CD4-positive, alpha-beta T cell treated with Interleukin-6 at 100 ng/mL for 8 hours (primary cell): ENCODE results near the gene SPRYD3.
"Not testable (repeated sequence)": the region's sequence is repeated elsewhere in the genome, so short reads cannot be mapped to it uniquely, and the experiment has no call there.

Source experiments
- DNase-seq: peaks from one replicate; pipeline ENCODE4 v3.0.0-alpha.2; 2020; ENCODE audit warnings: mixed read lengths, low spot score

SPRYD3 gene

DNA sequence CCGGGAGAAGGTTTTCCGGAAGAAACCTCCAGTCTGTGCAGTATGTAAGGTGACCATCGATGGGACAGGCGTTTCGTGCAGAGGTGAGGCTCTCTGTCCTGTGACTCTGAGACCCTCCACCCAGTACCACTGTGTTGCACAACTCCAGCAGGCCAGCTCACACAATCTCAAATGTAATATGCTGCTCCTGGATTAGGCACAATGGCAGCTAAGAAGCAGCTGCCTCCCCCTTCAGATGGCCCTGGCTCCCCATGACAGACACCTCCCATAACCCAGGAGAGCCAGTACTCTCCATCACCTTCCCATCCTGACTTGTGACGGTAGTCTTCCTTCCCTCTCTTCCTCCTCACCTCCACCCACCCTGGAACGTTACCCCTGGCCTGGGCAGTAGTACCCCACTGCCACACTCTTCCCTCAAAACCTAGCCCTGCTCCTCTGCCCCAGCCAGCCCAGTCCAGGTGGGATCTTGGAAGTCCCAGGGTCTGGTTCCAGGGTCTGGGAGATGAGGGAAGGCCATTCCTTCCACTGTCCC is 27.2 kb downstream of the SPRYD3 start:
- DNase-seq = no peak

DNA sequence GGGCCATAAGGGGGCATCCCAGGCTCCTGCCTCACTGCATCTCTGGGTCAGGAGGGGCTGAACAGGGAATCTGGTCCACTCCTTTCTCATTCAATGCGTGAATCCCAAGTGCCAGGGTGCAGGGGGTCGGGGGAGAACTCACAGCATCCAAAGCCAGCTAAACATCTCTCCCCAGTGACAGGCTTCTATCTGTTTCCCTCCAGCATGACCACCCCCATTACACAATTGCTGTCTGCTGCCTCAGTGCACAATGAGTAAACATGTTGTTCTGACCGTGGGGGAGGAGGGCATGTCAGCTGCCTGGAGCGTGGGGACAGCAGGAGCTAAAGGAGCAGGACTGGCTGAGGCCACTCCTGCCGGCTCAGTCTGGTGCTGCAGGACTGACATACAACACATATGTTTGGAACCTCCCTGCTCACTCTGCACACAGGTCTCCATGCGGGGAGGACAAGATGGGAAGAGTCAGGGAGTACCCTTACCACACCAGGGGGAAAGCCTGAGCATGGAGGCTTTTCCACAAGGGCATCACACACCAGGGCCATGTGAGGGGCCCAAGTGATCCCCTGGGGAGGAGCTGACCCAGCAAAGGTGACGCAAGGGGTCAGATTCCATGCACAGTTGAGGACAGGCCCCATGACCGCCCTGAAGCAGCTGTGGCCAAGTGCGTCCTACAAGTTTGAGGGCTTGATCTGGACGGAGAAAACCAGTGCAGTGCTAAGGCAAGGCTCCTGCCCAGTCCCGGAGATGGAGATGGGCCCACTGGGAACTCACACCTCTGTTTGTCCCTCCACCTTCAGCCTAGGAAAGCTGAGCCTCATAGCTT is 27.9 kb downstream of the SPRYD3 start:
- no peak for DNase-seq

DNA sequence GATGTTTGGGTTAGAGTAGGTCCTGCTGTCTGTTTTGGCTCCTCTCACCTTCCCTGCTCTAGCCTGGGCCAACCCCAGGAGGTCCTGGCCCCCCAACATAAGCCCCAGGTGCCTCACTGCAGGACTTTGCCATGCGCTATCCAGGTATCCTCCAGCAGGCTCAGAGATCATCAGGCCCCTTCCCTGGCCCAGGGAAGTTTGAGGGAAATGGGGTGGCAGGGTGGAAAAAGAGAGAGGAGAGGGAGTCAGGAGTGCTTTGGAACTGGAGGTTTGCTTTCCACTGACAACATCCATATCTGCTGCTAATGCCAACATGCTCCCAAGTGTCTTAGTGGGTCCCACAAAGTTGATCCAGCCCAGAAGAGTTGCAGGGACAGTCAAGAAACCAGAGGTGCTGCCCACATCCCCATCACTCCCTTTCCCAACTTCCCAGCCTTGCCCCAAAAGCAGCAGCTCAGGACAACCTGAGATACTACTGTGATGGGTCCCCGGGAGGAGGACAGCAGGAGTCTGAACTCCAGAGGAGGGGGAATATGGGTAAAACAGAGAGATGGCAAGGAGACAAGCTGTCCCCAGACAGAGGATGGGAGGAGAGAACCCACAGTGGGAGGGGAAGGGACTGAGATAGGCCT is 28.6 kb downstream of the SPRYD3 start:
- no peak for DNase-seq

DNA sequence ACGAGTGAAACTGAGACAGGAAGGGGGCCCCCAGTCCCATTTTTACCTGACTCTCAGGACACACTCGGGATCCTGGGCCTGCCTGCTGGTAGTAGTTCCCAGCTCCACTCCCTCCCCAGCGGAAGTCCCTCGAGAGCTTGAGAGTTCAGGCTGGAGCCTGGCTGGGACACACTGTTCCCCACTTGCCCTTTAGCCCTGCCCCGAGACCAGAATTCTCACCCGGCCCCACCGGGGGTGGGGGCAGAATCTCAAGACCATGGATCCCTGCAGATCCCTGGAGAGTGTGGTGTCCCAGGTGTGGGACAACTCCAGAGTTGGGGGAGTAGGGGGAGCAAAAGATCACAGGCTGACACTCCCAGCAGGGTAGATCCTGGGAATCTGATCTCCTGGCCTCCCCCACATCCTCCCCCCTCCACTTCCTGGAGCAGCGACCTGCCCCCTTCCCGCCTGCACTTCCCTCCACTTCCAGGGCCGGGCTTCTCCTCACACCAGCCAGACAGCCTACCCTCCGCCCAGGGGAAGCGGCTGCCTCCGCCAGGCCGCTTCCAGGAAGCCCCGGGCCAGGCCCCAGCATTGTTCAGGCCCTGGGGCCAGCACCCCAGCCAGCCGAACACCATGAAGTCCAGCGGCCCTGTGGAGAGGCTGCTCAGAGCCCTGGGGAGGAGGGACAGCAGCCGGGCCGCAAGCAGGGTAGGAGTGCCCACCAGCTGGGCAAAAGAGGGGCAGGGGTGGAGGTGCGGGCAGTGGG is 29.4 kb downstream of the SPRYD3 start, which contains the start of gene TNS2:
Gene TNS2 (plus strand): TSS at position 495 of the 748 bp plus-strand sequence. CDS start 121 bp downstream, at position 616.
- DNase-seq = no peak

DNA sequence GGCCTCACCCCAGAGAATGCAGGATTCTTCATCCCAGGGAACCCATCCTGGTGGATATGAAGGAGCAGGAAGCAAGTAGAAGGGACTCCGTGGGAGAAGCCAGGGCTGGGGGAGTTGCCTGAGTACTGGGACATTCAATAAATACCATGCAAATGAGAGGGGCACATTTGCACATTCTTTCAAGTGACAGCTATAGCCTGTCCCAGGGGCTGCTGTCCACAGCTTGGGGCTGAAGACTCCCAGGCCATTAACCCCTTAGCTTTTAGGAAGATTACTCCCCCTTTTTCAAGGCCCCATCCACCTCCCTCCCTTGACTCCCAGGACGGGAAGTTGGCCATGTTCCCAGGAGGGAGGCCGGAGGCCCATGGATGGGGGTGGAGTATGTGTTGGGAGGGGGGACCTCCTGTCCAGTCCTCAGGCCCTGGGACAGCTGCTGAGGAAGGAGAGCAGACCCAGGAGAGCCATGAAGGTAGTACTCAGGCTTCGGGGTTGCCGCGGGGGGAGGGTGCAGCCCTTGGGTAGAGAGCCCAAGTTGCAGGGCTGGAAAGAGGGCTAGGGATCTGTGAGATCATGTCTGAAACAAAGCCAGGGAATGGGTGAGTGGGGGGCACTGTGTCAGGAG is 30.3 kb downstream of the SPRYD3 start:
- DNase-seq = no peak

DNA sequence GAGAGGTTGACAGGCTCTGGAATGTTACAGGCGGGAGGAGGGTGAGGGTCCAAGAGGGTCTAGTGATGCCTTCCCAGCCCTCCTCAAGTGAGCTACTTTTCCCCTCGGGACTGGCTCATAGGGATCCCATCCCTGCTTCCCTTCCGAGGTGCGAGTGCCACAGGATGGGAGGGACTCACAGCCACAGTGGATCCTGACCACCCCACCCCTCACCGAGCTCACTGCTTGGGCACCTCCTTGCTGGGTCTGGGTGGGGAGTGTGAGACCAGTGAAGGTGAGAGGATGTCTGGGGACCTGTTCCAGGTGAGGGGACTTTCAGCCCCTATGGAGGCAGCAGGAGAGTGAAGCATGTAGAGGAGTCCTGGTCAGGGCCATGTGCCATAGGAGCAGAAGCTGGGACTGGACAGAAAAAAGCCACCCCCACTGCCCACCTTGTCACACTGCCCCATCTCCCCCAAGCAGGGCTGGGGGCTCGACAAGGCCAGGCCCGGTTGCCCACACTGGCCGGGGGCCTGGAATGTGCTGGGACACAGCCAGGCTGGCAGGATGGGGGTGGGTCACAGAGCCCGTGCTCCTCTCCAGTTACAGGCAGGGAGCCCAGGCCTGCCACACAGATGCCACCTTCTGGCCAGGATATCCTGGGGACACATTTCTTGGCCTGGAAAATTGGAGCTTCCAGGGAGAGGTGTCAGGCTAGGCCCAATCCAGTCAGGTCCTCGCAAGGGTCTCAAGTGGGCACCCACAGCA is 31.0 kb downstream of the SPRYD3 start:
- DNase-seq = no peak

DNA sequence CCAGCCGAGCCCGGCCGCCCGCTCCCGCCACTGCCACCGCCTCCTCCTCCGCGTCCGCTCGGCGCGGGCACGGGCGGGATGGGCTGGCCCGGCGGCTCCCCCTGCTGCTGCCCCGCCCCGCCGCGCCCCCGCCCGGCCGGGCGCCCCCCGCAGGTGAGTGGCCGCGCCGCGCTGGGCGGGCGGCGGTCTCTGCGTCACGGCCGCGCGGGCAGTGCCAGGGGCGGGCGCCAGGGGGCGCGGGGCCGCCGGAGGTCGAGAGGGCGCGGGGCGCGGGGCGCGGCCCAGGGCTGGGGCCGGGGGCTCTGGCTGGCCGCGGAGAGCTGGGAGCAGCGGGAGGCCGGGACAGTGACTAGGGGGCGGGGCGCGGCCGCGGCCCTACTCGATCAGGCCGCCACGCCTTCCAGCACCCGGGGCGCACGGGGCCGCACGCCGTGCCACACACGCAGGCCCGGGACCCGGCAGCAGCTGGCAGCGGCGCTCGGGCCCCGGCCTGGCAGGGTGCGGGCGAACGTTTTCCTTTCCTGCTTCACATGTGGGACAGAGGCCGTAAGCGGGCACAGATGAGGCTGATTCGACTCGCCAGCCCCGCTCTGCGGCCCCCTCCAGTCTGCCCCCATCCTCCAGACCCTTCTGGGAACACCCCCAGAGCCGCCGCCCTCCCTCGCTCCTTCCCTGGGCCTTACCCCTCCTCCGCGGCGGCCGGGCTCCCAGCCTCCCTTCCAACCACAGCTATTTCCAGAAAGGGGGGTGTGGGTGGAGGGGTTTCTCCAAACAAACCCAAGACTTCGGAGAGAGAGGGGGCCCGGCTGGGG is 31.8 kb downstream of the SPRYD3 start:
- peak; percentile 60 for DNase-seq

DNA sequence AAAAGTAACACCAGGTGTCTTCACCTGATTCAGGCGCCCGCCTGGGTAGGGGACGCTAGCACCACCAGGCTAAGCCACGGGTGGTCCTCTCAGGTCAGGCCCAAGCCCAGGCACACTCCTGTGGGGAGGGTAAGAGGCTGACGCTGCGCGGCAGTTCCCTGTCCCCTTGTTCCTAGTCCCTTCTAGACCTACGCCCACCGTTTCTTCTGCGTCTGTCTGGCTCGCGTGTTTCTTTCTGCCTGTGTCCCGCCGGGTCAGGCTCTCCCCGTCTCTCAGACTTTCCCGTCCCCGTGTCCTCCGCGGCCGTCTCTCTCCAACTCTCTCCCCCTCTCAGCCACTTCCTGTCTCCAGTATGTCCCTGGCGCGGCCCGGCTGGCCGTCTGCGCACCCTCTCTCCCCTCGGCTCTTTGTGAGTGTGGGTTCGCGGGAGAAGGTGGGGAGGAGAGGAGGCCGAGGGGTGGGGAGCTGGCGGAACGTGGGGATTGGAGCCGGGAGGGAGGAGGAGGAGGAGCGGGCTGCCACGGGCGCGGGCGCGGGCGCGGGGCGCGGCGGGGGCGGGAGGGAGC is 32.5 kb downstream of the SPRYD3 start:
- DNase-seq = peak; percentile 39

DNA sequence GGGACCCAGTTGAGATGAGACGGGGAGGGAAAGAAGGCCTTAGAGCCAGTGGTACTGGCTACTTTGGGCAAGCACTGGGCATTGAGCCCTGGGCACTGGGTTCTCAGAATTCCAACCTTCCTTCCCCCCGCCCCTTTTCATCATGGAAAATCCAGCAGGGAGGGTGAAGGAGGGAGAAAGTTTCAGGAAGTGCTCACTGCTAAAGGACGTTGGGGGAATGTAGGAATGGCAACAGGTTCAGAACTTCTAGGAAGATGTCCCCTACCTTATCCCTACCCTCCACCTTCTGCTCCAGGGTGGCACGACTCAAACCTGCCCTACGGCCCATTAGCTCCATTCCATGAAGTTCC is 33.5 kb downstream of the SPRYD3 start:
- DNase-seq = no peak

DNA sequence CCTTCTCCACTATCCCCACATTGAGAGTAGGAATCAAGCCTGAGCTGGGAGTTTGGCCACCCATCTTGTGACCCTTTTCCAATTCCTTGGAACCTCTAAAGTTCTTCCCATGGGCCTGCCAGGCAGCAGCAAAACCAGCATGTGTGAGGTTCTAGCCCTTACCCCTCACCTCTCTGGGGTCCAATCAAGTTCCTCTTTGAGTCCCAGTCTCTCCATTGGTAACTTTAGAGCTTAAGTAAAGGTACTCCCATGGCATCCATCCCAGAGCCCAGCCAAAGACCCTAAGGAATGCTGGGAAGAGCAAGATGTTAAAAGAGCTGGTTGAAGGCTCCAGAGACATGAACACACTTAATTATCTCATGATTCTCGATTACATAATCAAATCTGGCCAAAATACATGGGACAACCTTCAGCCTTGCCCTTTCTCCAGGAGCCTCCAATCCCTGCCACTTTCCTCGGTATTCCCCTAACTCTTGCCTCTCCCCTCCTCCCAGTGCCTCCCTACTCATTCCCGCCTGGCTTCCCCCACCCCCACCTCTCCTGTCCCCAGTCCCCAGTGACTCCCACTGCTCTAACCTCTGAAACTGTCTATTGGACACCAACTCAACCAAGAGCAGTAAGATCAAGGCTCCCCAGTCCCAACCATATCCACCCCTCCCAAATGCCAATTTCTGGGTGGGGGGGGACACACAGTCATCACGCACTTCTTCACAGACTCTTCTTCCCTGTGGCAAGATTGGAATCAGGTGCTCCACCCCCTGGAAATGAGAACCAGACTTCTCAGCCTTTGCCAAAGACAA is 34.1 kb downstream of the SPRYD3 start:
- DNase-seq = no peak

DNA sequence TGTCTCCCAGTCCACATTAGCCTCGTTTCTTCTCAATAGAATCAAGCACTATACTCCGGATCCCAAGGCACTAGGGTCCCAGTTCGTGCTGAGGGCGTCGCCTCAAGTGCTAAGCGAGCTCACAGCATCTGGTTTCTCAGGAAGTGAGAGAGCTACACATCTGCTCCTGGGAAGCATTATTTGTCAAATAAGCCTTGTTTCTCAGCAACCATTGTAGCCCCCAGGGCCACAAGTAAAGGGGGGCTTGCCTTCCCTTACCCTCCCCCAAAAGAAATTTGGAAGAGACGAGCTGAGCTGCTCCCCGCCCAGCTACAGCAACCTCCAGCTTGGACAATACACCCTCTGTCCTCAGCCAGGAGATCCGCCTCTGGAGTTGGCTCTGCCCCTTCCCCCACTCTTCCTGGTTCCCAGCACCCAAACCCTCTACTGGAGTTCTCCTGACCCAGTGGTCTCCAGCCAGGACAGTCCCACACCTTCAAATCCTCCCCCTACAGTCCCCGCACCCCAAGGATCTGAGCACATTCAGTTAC is 35.1 kb downstream of the SPRYD3 start:
- no peak for DNase-seq

DNA sequence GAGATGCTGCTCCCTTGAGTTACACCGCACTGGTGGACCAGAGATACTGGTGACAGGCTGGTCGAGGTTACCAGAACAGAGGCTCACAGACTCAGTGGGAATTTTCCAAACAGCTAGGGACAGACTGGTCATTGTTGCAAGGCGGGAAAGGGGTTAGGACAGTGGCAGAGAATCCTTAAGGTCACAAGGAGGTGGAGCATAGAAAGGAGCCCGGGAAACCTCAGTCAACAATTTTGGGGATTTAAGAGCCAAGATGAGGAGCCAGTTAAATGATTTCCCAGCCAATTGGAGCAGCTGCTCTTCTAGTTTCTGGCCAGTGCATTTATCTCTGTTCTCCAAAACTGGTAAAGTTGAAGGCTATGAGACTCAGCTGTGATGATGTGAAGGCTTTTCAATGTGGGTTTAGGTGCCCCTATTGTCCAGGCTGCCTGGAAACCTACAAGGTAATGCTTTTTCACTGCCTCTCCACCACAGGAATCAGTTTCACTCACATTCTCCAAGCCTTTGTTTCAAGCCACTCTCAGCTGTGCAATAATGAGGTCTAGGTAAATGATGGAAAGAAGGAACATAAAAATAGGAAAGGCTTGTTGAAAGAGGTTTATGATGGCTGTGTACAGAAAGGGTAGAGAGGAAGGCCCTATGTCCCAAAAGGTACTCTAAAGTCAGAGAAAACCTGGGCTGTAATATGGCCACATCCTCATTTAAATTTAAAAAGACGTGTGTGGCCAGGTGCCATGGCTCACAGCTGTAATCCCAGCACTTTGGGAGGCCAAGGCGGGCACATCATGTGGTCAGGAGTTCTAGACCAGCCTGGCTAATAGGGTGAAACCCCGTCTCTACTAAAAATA is 36.4 kb downstream of the SPRYD3 start:
- no peak for DNase-seq

DNA sequence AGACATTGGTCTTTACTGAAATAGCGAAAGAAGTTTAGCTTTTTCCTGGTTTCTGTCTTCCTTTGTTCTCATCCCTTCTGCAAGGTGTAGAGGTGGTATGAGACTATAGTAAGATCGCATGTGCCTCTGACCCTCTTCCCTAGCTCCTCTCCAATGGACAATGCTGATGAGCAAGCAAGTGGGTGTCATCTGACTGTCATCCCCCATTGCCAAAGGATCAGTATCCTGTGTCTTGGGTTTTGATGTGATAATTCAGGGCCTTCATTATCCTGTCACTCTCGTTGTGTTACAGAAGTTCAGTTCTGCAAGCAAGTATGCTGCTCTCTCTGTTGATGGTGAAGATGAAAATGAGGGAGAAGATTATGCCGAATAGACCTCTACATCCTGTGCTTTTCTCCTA is 39.3 kb downstream of the SPRYD3 start:
- no peak for DNase-seq

DNA sequence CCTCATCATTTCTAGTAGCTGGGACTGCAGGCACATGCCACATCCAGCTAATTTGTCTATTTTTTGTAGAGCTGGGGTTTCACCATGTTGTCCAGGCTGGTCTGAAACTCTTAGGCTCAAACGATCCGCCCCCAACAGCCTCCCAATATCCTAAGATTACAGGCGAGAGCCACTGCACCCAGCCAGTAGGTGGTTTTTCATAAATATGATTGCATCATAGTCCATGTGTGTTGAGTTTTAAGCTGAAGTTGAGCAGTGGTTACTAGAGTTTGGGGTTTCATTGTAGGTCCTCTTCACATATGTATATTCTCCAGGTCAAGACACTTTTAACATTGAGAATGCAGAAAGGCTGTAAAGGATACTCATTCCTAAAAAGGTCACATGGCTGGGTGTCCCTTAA is 42.4 kb downstream of the SPRYD3 start:
- no peak for DNase-seq

DNA sequence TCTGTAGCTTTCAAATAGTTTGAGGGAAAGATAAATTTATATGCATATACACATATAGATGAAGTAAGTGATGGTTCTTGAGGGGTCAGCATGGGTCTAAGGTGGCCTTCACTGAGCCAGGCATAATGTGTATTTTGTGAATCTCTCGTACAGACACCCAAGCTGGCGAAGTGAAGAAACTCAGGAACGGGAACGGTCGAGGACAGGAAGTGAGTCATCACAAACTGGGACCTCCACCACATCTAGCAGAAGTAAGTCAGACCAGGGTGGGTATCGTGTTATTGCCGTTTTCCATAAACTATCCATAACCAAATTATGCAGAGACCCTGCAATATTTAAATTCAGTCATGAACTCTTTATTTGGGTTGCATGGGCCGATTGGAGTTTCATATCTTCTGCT is 44.7 kb downstream of the SPRYD3 start:
- no peak for DNase-seq

DNA sequence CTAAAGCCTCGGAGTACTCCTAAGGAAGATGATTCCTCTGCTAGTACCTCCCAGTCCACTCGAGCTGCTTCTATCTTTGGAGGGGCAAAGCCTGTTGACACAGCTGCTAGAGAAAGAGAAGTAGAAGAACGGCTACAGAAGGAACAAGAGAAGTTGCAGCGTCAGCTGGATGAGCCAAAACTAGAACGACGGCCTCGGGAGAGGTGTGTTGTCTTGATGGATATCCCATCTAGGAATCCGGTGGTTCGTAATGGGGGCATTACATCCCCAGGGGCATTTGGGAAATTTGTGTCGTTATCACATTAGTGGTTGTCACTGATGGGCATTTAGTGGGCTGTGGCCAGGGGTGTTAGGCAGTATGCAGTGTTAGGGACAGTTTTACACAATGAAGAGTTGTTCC is 45.4 kb downstream of the SPRYD3 start:
- not testable (repeated sequence) for DNase-seq

DNA sequence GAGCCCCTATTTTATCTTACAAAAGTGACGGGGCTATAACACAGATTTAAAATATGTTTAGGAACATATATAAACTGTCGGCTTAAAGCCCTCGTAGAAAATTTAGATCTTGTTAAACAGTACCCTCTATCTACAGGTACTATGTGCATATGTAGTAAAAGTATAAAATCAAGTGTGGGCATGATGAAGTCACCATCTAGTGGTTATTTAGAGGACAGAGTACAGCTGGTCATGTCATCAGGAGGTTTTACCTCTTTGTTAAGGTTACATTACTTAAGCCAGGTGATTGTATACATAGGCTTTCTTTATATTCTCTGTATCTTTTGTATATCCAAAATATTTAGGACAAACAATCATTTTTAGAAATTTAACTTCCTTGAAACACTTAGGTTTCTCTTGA is 47.6 kb downstream of the SPRYD3 start:
- no peak for DNase-seq

DNA sequence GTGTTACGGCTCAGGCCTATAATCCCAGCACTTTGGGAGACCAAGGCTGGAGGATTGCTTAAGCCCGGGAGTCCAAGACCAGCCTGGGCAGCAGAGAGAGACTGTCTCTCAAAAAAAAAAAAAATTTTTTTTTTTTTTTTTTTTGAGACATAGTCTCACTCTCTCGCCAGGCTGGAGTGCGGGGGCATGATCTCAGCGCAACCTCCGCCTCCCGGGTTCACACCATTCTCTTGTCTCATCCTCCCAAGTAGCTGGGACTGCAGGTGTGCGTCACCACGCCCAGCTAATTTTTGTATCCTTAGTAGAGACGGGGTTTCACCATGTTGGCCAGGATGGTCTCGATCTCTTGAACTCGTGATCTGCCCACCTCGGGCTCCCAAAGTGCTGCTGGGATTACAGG is 52.2 kb downstream of the SPRYD3 start:
- DNase-seq = not testable (repeated sequence)
